ENCODE results near the gene MALRD1. TPM values are rescaled to one million over a fixed set of nuclear protein-coding genes. Genes with fewer than 3 reads are reported as not detected.

Gene MALRD1
- total RNA-seq, 1 experiment from 2014 or later, result 0.50 TPM

GRCh38 chr10:19710600-19710999 lies 662.0 kb downstream of the MALRD1 start (continued):
- no peak for TF ChIP-seq ZNF425 (CRISPR knock-in tag; conservative IDR thresholded peaks at IDR 0.05)

GRCh38 chr10:19713159-19713558 lies 664.6 kb downstream of the MALRD1 start:
- ATAC-seq (no peak), DNase-seq (ENCODE audit: low spot score) (no peak)
- H3K27ac Mint-ChIP-seq, result no peak overlapping the region
- H3K27me3 Mint-ChIP-seq (ENCODE audit: low read depth), result no peaks in the 10 kb centered on the region
- ChIA-PET POLR2A (no interaction called here), CTCF (no interaction called here)
- H3K36me3 Mint-ChIP-seq, result peaks cover 16% of the 10 kb centered on the region
- H3K4me1 Mint-ChIP-seq, result peaks cover 5% of the 10 kb centered on the region
- no peak overlapping the region for H3K4me3 Mint-ChIP-seq
- TF ChIP-seq ZBTB21 (CRISPR knock-in tag; IDR thresholded peaks at IDR 0.05; ENCODE audit: borderline replicate concordance) (no peak), OVOL2 (CRISPR knock-in tag; IDR thresholded peaks at IDR 0.05; ENCODE audit: borderline replicate concordance) (no peak), MYBL2 (CRISPR knock-in tag; IDR thresholded peaks at IDR 0.05) (no peak)
- H3K9me3 Mint-ChIP-seq, result peaks cover 29% of the 10 kb centered on the region

- CTCF ChIA-PET, result interaction anchor here (0.7 to 1.2 kb wide), 3 partner anchors 8 to 104 kb away, joined by 3 to 4 read pairs (median 3); no protein-coding TSS in a partner anchor
- Mint-ChIP-seq H3K27me3 (ENCODE audit: low read depth) (no peaks in the 10 kb centered on the region), H3K4me1 (peaks cover 5% of the 10 kb centered on the region), H3K36me3 (peaks cover 16% of the 10 kb centered on the region), H3K4me3 (no peak overlapping the region), H3K27ac (peak overlapping the region; percentile 11; the same call in 1 of the 2 replicates), H3K9me3 (peaks cover 29% of the 10 kb centered on the region)
- DNase-seq (ENCODE audit: low spot score), result peak; percentile 81
- POLR2A ChIA-PET, result interaction anchor here (0.6 kb wide), 1 partner anchor 950 kb away, joined by 3 read pairs; no protein-coding TSS in a partner anchor
- peak; percentile 100 for ATAC-seq
- no peak for TF ChIP-seq ATF2 (CRISPR knock-in tag; IDR thresholded peaks at IDR 0.05; ENCODE audit: borderline replicate concordance, low read depth)
- TF ChIP-seq FOXP4 (CRISPR knock-in tag; IDR thresholded peaks at IDR 0.05), result no peak
- no peak for TF ChIP-seq JAZF1 (CRISPR knock-in tag; IDR thresholded peaks at IDR 0.05)
- no peak for TF ChIP-seq IRF1 (CRISPR knock-in tag; IDR thresholded peaks at IDR 0.05)
- no peak for TF ChIP-seq HMGXB4 (CRISPR knock-in tag; IDR thresholded peaks at IDR 0.05)
- TF ChIP-seq PRDM15 (CRISPR knock-in tag; IDR thresholded peaks at IDR 0.05), result no peak
- no peak for TF ChIP-seq STAT6 (CRISPR knock-in tag; conservative IDR thresholded peaks at IDR 0.05; ENCODE audit: low read depth)
- TF ChIP-seq KAT7 (CRISPR knock-in tag; IDR thresholded peaks at IDR 0.05; ENCODE audit: borderline replicate concordance), result no peak
- TF ChIP-seq GTF2I (CRISPR knock-in tag; conservative IDR thresholded peaks at IDR 0.05), result no peak
- TF ChIP-seq ATF6 (CRISPR knock-in tag; IDR thresholded peaks at IDR 0.05), result no peak
Observed at GRCh38 chr10:19713800-19714525, 665.4 kb downstream of the MALRD1 start.
